Pancreas (tissue), 10 donors: ENCODE results near the gene LRRC26. TPM values are rescaled to one million over a fixed set of nuclear protein-coding genes. Genes with fewer than 3 reads are reported as not detected.

Experiments used
- ATAC-seq, 4 donors: fragments of 200-7000 bp; cut with Tn5 transposase; one replicate each; pipeline versions ENCODE4 v1.8.0 to v1.9.1; 2020; ENCODE audit warnings: mild to moderate bottlenecking in 4 of 4, moderate library complexity in 4 of 4
- DNase-seq, 6 donors: peaks; one replicate each; pipeline ENCODE4 v3.0.0-alpha.2; 2020
- FAIRE-seq: peaks from 2 replicates; lab custom pipeline; 2012; peaks lifted over from hg19 to GRCh38; lab: Jason Lieb, UNC
- H3K27ac ChIP-seq, 4 donors: fragments of 200-600 bp; sonication (generic); 1 replicate in 3 of 4; 2 replicates in 1 of 4; pipeline versions ENCODE4 v1.5.0 to v1.8.0; 2020
- H3K27me3 ChIP-seq, 4 donors: fragments of 200-600 bp; one replicate each; pipeline ENCODE4 v1.8.0; 2021
- H3K36me3 ChIP-seq, 3 donors: fragments of 200-600 bp; sonication (generic) in 1 of 3; one replicate each; pipeline versions ENCODE4 v1.5.0 to v1.8.0; 2020 to 2021
- H3K4me1 ChIP-seq, 3 donors: fragments of 200-600 bp; one replicate each; pipeline ENCODE4 v1.8.0; 2021
- H3K4me3 ChIP-seq, 4 donors: fragments of 200-600 bp; sonication (generic) in 2 of 4; one replicate each; pipeline versions ENCODE4 v1.5.0 to v1.8.0; 2020 to 2021
- H3K9me3 ChIP-seq, 4 donors: fragments of 200-600 bp; one replicate each; pipeline ENCODE4 v1.8.0; 2021
- WGBS, 2 donors: extraction: QIAGEN DNeasy Blood & Tissue Kit; methylation state at CpG; one replicate each; pipeline ENCODE4 v1.1.7; 2013; 5-methylcytosine and 5-hydroxymethylcytosine counted together
- intact Hi-C, 3 donors: fragments of 100-400 bp; cut with DNase I; formaldehyde crosslinking; loops; one replicate each; pipeline versions ENCODE4 v1.11.1 to v1.14.2; 2022
- polyA plus RNA-seq, 2 donors: library from polyadenylated mRNA; stranded (reverse); fragments of 200-250 nt; gene quantifications; one replicate each; pipeline ENCODE4 v1.2.3, GENCODE V29; 2013
- total RNA-seq, 6 donors: library from RNA; stranded (reverse); fragmentation: NEBNext Ultra II Directional in 4 of 6; extraction: Animal tissue kit (Norgen Biotek cat#: 25700) in 4 of 6; gene quantifications; one replicate each; pipeline versions ENCODE4 v1.2.1 to v1.2.4, GENCODE V29; 2021 to 2023
- TF ChIP-seq, protein P1 (sequence below), 4 donors: fragments of 200-600 bp; sonication (generic) in 3 of 4; IDR thresholded peaks; one replicate each; pipeline versions ENCODE4 v1.5.0 to v1.8.0; 2021; ENCODE audit warnings: antibody characterized with exemption in 4 of 4
- donor health status: healthy with polysubstance abuse.
- donor health status: DM: no; HTN: no; CAD: no; lungs with moderate emphysema.
- donor health status: DM: no; HTN: no; CAD: no.
- donor health status: control.
- donor health status: control.
- donor health status: Bipolar disorder and iron deficiency.
- donor health status: DM: yes; HTN: yes; CAD: no.
- donor health status: DM: no; HTN: no; CAD: no.
- donor health status: DM: no; HTN: no; CAD: no.
- donor health status: DM: yes; HTN: yes; CAD: no.

LRRC26 gene
- total and polyA plus RNA-seq, 8 donors = 0.28 to 0.90 (median 0.49) TPM; not detected in 2

DNA sequence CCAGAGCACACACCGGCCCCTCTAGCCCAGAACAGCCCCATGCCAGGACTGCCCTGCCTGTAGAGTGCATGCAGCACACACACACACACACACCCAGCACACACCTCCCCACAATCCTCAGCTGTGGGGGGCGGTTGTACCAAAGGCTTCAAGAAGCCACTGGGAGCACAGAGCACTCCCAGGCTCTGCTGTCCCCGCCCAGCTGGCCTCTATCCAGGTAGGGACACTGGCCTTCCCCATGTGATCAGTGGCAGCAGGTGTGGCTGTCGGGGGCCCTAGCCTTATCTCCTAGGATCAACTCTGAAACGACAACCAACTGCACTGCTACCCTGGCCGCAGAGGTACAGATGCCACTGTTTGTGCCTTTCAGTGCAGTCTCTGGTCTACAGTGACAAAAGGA, 16.5 kb upstream of the LRRC26 start:
- Histone ChIP-seq H3K36me3 (peaks cover 0 to 33% (median 27%) of the 10 kb centered on the region in 3 donors), H3K27me3 (no peaks in the 10 kb centered on the region), H3K27ac (no peak overlapping the region), H3K9me3 (no peaks in the 10 kb centered on the region), H3K4me3 (peak overlapping the region in 1 of 4 donors; percentile 5), H3K4me1 (peaks cover 25 to 37% (median 34%) of the 10 kb centered on the region in 3 donors)
- TF ChIP-seq, protein P1, sequence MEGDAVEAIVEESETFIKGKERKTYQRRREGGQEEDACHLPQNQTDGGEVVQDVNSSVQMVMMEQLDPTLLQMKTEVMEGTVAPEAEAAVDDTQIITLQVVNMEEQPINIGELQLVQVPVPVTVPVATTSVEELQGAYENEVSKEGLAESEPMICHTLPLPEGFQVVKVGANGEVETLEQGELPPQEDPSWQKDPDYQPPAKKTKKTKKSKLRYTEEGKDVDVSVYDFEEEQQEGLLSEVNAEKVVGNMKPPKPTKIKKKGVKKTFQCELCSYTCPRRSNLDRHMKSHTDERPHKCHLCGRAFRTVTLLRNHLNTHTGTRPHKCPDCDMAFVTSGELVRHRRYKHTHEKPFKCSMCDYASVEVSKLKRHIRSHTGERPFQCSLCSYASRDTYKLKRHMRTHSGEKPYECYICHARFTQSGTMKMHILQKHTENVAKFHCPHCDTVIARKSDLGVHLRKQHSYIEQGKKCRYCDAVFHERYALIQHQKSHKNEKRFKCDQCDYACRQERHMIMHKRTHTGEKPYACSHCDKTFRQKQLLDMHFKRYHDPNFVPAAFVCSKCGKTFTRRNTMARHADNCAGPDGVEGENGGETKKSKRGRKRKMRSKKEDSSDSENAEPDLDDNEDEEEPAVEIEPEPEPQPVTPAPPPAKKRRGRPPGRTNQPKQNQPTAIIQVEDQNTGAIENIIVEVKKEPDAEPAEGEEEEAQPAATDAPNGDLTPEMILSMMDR (IDR thresholded peaks at IDR 0.05) = no peak
- 37 to 58% methylated on average over 6 of the region's 6 CpGs for WGBS, 2 donors
- DNase-seq (peak in 1 of 6 donors; percentile 61), ATAC-seq (no peak), FAIRE-seq (no peak)
- intact Hi-C loops = loop anchor here in 1 of 3 donors (5.0 kb wide), 1 partner anchor 69 kb away; no protein-coding TSS in a partner anchor

DNA sequence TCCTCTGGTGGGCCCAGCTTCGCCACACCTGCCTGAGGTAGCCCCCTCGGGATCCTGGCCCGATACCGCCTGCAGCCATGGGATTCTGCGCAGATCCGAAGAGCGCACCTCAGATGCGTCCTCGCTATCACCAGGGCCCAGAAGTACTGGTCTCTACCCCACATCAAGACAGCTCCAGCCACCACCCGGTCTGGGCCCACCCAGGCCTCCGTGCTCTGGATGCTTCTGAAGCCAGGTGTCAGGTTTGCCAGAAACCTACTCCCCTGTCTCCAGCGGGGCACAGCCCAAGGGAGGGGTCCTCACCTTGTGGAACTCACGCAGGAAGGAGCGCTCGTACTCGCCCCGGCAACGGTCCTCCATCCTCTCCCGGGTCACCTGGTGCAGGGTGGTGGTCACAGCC, 16.1 kb upstream of the LRRC26 start:
- FAIRE-seq (no peak), DNase-seq (no peak), ATAC-seq (no peak)
- peaks cover 0 to 37% (median 31%) of the 10 kb centered on the region in 3 donors for H3K36me3 ChIP-seq
- TF ChIP-seq, protein P1 (IDR thresholded peaks at IDR 0.05) = no peak
- 89 to 92% methylated on average over 19 of the region's 19 CpGs for WGBS, 2 donors
- no peaks in the 10 kb centered on the region for H3K9me3 ChIP-seq
- intact Hi-C loops = loop anchor here in 1 of 3 donors (5.0 kb wide), 1 partner anchor 69 kb away; no protein-coding TSS in a partner anchor
- no peaks in the 10 kb centered on the region for H3K27me3 ChIP-seq
- no peak overlapping the region for H3K27ac ChIP-seq
- no peak overlapping the region for H3K4me3 ChIP-seq
- H3K4me1 ChIP-seq = peaks cover 25 to 34% (median 34%) of the 10 kb centered on the region in 3 donors

DNA sequence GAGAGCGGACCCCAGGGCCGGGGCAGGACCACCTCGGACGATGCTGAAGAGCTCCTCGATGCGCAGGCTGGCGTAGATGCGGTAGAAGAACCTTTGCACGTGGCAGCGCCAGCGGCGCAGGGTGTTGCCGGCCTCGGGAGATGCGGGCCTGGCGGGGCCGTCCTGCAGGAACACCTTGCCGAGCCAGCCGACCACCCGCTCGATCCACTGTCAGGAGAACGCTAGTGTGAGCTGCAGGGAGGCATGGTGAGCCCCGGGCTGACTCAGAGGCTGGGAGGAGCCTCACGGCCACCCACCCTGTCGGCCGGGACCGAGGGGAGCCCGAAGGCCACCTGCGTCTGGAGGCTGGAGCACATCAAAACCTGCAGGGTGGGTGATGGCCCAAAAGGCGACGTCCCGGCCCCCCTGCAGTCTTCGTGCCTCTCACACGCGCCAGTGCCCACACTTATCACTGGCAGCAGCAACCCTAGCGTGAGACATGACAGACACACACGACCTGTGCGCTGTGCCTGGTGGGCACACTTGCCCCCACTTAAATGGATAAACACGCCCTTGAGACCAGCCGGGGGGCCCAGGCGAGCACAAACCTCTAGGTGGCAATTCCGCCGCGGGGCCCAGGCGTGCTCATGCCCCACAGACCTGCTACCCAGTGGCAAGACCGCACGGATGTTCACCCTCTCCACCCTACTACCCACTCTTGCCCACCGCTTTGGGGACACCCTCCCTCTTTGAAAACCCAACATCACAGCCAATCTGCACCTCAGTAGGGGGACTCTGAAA, 15.2 kb upstream of the LRRC26 start:
- H3K9me3 ChIP-seq = no peaks in the 10 kb centered on the region
- no peak for FAIRE-seq
- peaks cover 0 to 46% (median 38%) of the 10 kb centered on the region in 3 donors for H3K36me3 ChIP-seq
- whole genome bisulfite sequencing, 2 donors = 89 to 90% methylated on average over 48 of the region's 48 CpGs
- DNase-seq = peak in 1 of 6 donors; percentile 36
- ATAC-seq = no peak
- H3K4me1 ChIP-seq = peaks cover 19 to 26% (median 25%) of the 10 kb centered on the region in 3 donors
- TF ChIP-seq, protein P1 (IDR thresholded peaks at IDR 0.05) = no peak
- no peak overlapping the region for H3K4me3 ChIP-seq
- intact Hi-C loops = loop anchor here in 1 of 3 donors (5.0 kb wide), 1 partner anchor 68 kb away; no protein-coding TSS in a partner anchor
- H3K27me3 ChIP-seq = no peaks in the 10 kb centered on the region
- H3K27ac ChIP-seq = no peak overlapping the region

DNA sequence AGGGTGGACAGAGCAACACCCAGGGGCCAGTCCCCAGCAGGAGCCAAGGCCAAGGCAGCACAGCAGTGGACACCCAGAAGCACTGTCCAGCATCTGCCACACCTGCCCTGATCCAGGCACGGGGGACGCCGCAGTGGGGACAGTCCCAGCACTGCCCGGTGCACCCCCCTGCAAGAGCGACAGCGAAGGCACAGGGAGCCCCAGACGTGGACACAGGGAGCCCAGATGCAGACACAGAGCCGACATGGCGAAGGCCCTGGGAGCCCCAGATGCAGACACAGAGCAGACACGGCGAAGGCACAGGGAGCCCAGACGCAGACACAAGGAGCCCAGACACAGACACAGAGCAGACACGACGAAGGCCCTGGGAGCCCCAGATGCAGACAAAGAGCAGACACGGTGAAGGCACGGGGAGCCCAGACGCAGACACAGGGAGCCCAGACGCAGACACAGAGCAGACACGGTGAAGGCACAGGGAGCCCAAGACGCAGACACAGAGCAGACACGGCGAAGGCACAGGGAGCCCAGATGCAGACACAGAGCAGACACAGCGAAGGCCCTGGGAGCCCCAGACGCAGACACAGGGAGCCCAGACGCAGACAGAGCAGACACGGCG, 14.2 kb upstream of the LRRC26 start:
- no peaks in the 10 kb centered on the region for H3K9me3 ChIP-seq
- peaks cover 11 to 20% (median 16%) of the 10 kb centered on the region in 3 donors for H3K4me1 ChIP-seq
- intact Hi-C loops = no loop called here
- TF ChIP-seq, protein P1 (IDR thresholded peaks at IDR 0.05) = no peak
- ATAC-seq = no peak
- H3K27ac ChIP-seq = no peak overlapping the region
- H3K27me3 ChIP-seq = no peaks in the 10 kb centered on the region
- no peak overlapping the region for H3K4me3 ChIP-seq
- H3K36me3 ChIP-seq = peaks cover 0 to 52% (median 42%) of the 10 kb centered on the region in 3 donors
- FAIRE-seq = no peak
- WGBS, 2 donors = 92 to 96% methylated on average over 27 of the region's 27 CpGs
- no peak for DNase-seq
